ENCODE results near the gene PLBD1.

The PLBD1 gene

GRCh38 chr12:14564336-14564959 lies 3.2 kb downstream of the PLBD1 start:
- DNase-seq (ENCODE audit: low read depth) = no peak

- DNase-seq (ENCODE audit: low read depth) = no peak
These were observed 4.6 kb downstream of the PLBD1 start for GRCh38 chr12:14563046-14563445.

- no peak for DNase-seq (ENCODE audit: low read depth)
These were observed 5.4 kb downstream of the PLBD1 start for GRCh38 chr12:14562279-14562678.

- no peak for DNase-seq (ENCODE audit: low read depth)
These were observed 5.9 kb downstream of the PLBD1 start for GRCh38 chr12:14561677-14562238.

- DNase-seq (ENCODE audit: low read depth) = no peak
These were observed 6.6 kb downstream of the PLBD1 start for GRCh38 chr12:14560904-14561574.

GRCh38 chr12:14558473-14558959 lies 9.2 kb downstream of the PLBD1 start:
- no peak for DNase-seq (ENCODE audit: low read depth)

- no peak for DNase-seq (ENCODE audit: low read depth)
These were observed 9.7 kb downstream of the PLBD1 start for GRCh38 chr12:14557966-14558365.

GRCh38 chr12:14554281-14555007 lies 13.2 kb downstream of the PLBD1 start:
- DNase-seq (ENCODE audit: low read depth) = peak; percentile 1

GRCh38 chr12:14548609-14549008 lies 19.1 kb downstream of the PLBD1 start:
- DNase-seq (ENCODE audit: low read depth) = no peak

GRCh38 chr12:14547571-14547970 lies 20.1 kb downstream of the PLBD1 start:
- no peak for DNase-seq (ENCODE audit: low read depth)

- no peak for DNase-seq (ENCODE audit: low read depth)
These were observed 22.2 kb downstream of the PLBD1 start for GRCh38 chr12:14545144-14546124.

GRCh38 chr12:14540801-14541462 lies 26.8 kb downstream of the PLBD1 start:
- DNase-seq (ENCODE audit: low read depth) = no peak

GRCh38 chr12:14537088-14537487 lies 30.6 kb downstream of the PLBD1 start:
- no peak for DNase-seq (ENCODE audit: low read depth)

GRCh38 chr12:14532152-14532551 lies 35.5 kb downstream of the PLBD1 start:
- no peak for DNase-seq (ENCODE audit: low read depth)

GRCh38 chr12:14525964-14526363 lies 41.7 kb downstream of the PLBD1 start:
- DNase-seq (ENCODE audit: low read depth) = no peak

GRCh38 chr12:14521822-14522221 lies 45.9 kb downstream of the PLBD1 start:
- DNase-seq (ENCODE audit: low read depth) = no peak

- peak; percentile 19 for DNase-seq (ENCODE audit: low read depth)
These were observed 52.7 kb downstream of the PLBD1 start for GRCh38 chr12:14514946-14515345.

- DNase-seq (ENCODE audit: low read depth) = peak; percentile 50
These were observed 53.4 kb downstream of the PLBD1 start for GRCh38 chr12:14514154-14514842.

- no peak for DNase-seq (ENCODE audit: low read depth)
These were observed 57.1 kb downstream of the PLBD1 start for GRCh38 chr12:14510574-14510973.

All from iris pigment epithelial cell (primary cell).